PC-3 (cell line): ENCODE measurements around the gene OR1I1. TPM values are rescaled to one million over a fixed set of nuclear protein-coding genes. Genes with fewer than 3 reads are reported as not detected.

ENCODE experiments used
- ATAC-seq: fragments of 200-7000 bp; cut with Tn5 transposase; 2 replicates; pipeline ENCODE4 v1.9.1; 2020; ENCODE audit warnings: mild to moderate bottlenecking, moderate library complexity
- BruUV-seq: library from RNA; stranded (reverse); fragments of 400-500 nt; replicated peaks from 2 replicates; lab custom pipeline; 2021; lab: Mats Ljungman, UMichigan
- CTCF ChIA-PET: fragments of 300-600 bp; sonication (Branson Sonifier 250); formaldehyde crosslinking; loops from one replicate; lab custom pipeline; 2022; ENCODE audit warnings: antibody characterized with exemption; lab: Charles Lee
- POLR2A ChIA-PET: fragments of 300-600 bp; sonication (Branson Sonifier 250); formaldehyde crosslinking; loops from one replicate; lab custom pipeline; 2022; ENCODE audit warnings: antibody characterized with exemption; ENCODE audit not compliant: unreplicated experiment; lab: Charles Lee
- DNase-seq: peaks from one replicate; pipeline ENCODE4 v3.0.0-alpha.2; 2015
- H2AFZ ChIP-seq: fragments of 300-600 bp; sonication (generic); 2 replicates; pipeline ENCODE4 v1.6.0; 2016; ENCODE audit warnings: antibody characterized with exemption, low read length
- H3F3A ChIP-seq: fragments of 300-600 bp; sonication (generic); one replicate; pipeline ENCODE4 v1.6.0; 2017; ENCODE audit warnings: antibody characterized with exemption, low read length, control low read depth, mild to moderate bottlenecking; ENCODE audit not compliant: unreplicated experiment
- H3K27ac ChIP-seq: fragments of 300-600 bp; sonication (generic); 2 replicates; pipeline ENCODE4 v1.5.1; 2016; ENCODE audit warnings: mild to moderate bottlenecking, low read length
- H3K27me3 ChIP-seq: fragments of 300-600 bp; sonication (generic); 2 replicates; pipeline ENCODE4 v1.6.1; 2016; ENCODE audit warnings: low read length, mixed read lengths
- H3K36me3 ChIP-seq: fragments of 300-600 bp; sonication (generic); 2 replicates; pipeline ENCODE4 v1.6.1; 2016; ENCODE audit warnings: low read depth, mixed run types, low read length, mixed read lengths
- H3K4me1 ChIP-seq: fragments of 300-600 bp; sonication (generic); 2 replicates; pipeline ENCODE4 v1.5.1; 2016; ENCODE audit warnings: low read length; ENCODE audit not compliant: insufficient read depth
- H3K4me2 ChIP-seq: fragments of 300-600 bp; sonication (generic); 2 replicates; pipeline ENCODE4 v1.6.0; 2016; ENCODE audit warnings: low read length
- H3K4me3 ChIP-seq: fragments of 300-600 bp; sonication (generic); 2 replicates; pipeline ENCODE4 v1.5.1; 2016; ENCODE audit warnings: mild to moderate bottlenecking, low read length, mixed read lengths
- H3K79me2 ChIP-seq: fragments of 300-600 bp; sonication (generic); 2 replicates; pipeline ENCODE4 v1.6.1; 2017; ENCODE audit warnings: low read length, mixed read lengths
- H3K9ac ChIP-seq: fragments of 300-600 bp; sonication (generic); 2 replicates; pipeline ENCODE4 v1.6.0; 2016; ENCODE audit warnings: mild to moderate bottlenecking, low read length
- H3K9me2 ChIP-seq: fragments of 300-600 bp; sonication (generic); replicated peaks from 2 replicates; pipeline ENCODE4 v1.6.1; 2016; ENCODE audit warnings: mixed run types, low read length, mixed read lengths
- H3K9me3 ChIP-seq: fragments of 300-600 bp; sonication (generic); 2 replicates; pipeline ENCODE4 v1.6.1; 2016; ENCODE audit warnings: low read length, mixed read lengths
- H4K20me1 ChIP-seq: fragments of 300-600 bp; sonication (generic); 2 replicates; pipeline ENCODE4 v1.6.1; 2016; ENCODE audit warnings: low read length, mixed read lengths
- EZH2 ChIP-seq: fragments of 300-600 bp; sonication (generic); IDR thresholded peaks from one replicate; pipeline ENCODE4 v1.6.1; 2017; ENCODE audit warnings: antibody characterized with exemption, mild to moderate bottlenecking, low read length; ENCODE audit not compliant: unreplicated experiment
- EZH2phosphoT487 ChIP-seq: fragments of 300-600 bp; sonication (generic); IDR thresholded peaks from 2 replicates; pipeline ENCODE4 v1.6.1; 2018; ENCODE audit warnings: mild to moderate bottlenecking, antibody characterized with exemption, low read length, borderline replicate concordance
- intact Hi-C: fragments of 100-400 bp; cut with micrococcal nuclease; formaldehyde crosslinking; loops from 2 replicates; pipeline ENCODE4 v1.9.0; 2023
- total RNA-seq: library from RNA; depleted of rRNA; stranded (reverse); fragments of >200 nt; gene quantifications from 2 replicates; pipeline ENCODE4 v1.2.3, GENCODE V29; 2014
- TF ChIP-seq, protein P1 (sequence below): fragments of 300-600 bp; sonication (generic); conservative IDR thresholded peaks from 2 replicates; pipeline ENCODE4 v1.5.1; 2017; ENCODE audit warnings: antibody characterized with exemption, low read depth, mild to moderate bottlenecking, low read length

Gene OR1I1
- total RNA-seq, 1 experiment from 2014 or later, result not detected

DNA sequence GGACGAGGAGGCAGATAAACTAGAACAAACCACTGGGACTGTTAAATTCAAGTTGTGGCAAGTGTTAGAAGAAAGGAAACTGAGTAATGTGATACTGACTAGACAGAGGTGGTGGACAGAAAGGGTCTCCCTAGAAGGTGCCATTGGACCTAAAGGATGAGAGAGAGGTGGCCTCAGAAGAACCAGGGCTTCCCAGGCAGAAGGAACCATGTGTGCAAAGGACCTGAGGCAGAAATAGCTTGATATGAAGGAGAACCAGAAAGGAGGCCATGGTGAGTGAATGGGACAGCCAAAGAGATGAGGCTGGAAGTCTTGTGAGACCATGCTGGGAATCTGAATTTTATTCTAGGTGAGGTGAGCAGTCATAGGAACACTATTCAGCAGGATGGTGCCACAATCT lies 22.4 kb downstream of the OR1I1 start:
- no peak for DNase-seq
- H3K4me3 ChIP-seq, result no peak overlapping the region
- no peaks in the 10 kb centered on the region for H3K27me3 ChIP-seq
- H3F3A ChIP-seq, result no peaks in the 10 kb centered on the region
- ChIA-PET CTCF (no interaction called here), POLR2A (no interaction called here)
- ATAC-seq, result no peak
- no peaks in the 10 kb centered on the region for H3K79me2 ChIP-seq
- BruUV-seq, result no TSS peak
- H2AFZ ChIP-seq, result no peak overlapping the region
- no peaks in the 10 kb centered on the region for H3K9me2 ChIP-seq
- no peak overlapping the region for H3K4me2 ChIP-seq
- no peaks in the 10 kb centered on the region for H4K20me1 ChIP-seq
- TF ChIP-seq, protein P1, sequence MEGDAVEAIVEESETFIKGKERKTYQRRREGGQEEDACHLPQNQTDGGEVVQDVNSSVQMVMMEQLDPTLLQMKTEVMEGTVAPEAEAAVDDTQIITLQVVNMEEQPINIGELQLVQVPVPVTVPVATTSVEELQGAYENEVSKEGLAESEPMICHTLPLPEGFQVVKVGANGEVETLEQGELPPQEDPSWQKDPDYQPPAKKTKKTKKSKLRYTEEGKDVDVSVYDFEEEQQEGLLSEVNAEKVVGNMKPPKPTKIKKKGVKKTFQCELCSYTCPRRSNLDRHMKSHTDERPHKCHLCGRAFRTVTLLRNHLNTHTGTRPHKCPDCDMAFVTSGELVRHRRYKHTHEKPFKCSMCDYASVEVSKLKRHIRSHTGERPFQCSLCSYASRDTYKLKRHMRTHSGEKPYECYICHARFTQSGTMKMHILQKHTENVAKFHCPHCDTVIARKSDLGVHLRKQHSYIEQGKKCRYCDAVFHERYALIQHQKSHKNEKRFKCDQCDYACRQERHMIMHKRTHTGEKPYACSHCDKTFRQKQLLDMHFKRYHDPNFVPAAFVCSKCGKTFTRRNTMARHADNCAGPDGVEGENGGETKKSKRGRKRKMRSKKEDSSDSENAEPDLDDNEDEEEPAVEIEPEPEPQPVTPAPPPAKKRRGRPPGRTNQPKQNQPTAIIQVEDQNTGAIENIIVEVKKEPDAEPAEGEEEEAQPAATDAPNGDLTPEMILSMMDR, result no peak
- no peak overlapping the region for H3K27ac ChIP-seq
- no peak overlapping the region for H3K9ac ChIP-seq
- intact Hi-C loops, result no loop called here
- H3K36me3 ChIP-seq, result no peaks in the 10 kb centered on the region; the same call in 1 of the 2 replicates
- H3K4me1 ChIP-seq, result peaks cover 5% of the 10 kb centered on the region
- 0 out of 2 replicates have a peak, but pooled peaks cover 6% of the 10 kb centered on the region for H3K9me3 ChIP-seq

- ATAC-seq (no peak), DNase-seq (no peak)
- Histone ChIP-seq H3K9ac (no peak overlapping the region), H3K36me3 (no peaks in the 10 kb centered on the region; the same call in 1 of the 2 replicates), H4K20me1 (no peaks in the 10 kb centered on the region), H3K4me1 (peaks cover 5% of the 10 kb centered on the region), H3F3A (no peaks in the 10 kb centered on the region), H3K27ac (no peak overlapping the region), H3K9me3 (0 out of 2 replicates have a peak, but pooled peaks cover 6% of the 10 kb centered on the region), H3K27me3 (no peaks in the 10 kb centered on the region), H3K4me3 (no peak overlapping the region), H3K9me2 (no peaks in the 10 kb centered on the region), H3K79me2 (no peaks in the 10 kb centered on the region), H2AFZ (no peak overlapping the region), H3K4me2 (no peak overlapping the region)
- POLR2A ChIA-PET, result no interaction called here
- TF ChIP-seq EZH2 (no peak), EZH2phosphoT487 (no peak)
- TF ChIP-seq, protein P1, result no peak
- no TSS peak for BruUV-seq
- CTCF ChIA-PET, result no interaction called here
- intact Hi-C loops, result no loop called here
These were observed 23.0 kb downstream of the OR1I1 start for GRCh38 chr19:15105044-15105443.

- no peak for TF ChIP-seq EZH2
- TF ChIP-seq, protein P1, result no peak
- no peak for TF ChIP-seq EZH2phosphoT487
- Histone ChIP-seq H3K9ac (peak within 1 kb of the TSS; percentile 64), H3K9me3 (0 out of 2 replicates have a peak, but pooled peaks cover 6% of the 10 kb centered on the region), H4K20me1 (no peaks in the 10 kb centered on the region), H3K36me3 (no peaks in the 10 kb centered on the region; the same call in 1 of the 2 replicates), H2AFZ (peak within 1 kb of the TSS; percentile 96), H3K27me3 (no peaks in the 10 kb centered on the region), H3K79me2 (no peaks in the 10 kb centered on the region), H3K4me3 (peak within 1 kb of the TSS; percentile 73), H3F3A (no peaks in the 10 kb centered on the region), H3K4me2 (peak within 1 kb of the TSS; percentile 95), H3K27ac (no peak within 1 kb of the TSS), H3K9me2 (no peaks in the 10 kb centered on the region), H3K4me1 (peaks cover 5% of the 10 kb centered on the region)
- peak; percentile 70 for ATAC-seq
- intact Hi-C loops, result no loop called here
- ChIA-PET CTCF (no interaction called here), POLR2A (no interaction called here)
- DNase-seq, result peak; percentile 44
- no TSS peak for BruUV-seq
These were observed 25.3 kb downstream of the OR1I1 start, which contains the start of gene SYDE1 for GRCh38 chr19:15107061-15108010. Gene SYDE1, plus strand, starts transcription at chr19:15107401. Its CDS starts 33 bp downstream, at chr19:15107434.
